Measurements from ENCODE around the gene CASK.

GRCh38 chrX:41692162-41692749 is 231.1 kb downstream of the CASK start:
- TF ChIP-seq, protein P1, sequence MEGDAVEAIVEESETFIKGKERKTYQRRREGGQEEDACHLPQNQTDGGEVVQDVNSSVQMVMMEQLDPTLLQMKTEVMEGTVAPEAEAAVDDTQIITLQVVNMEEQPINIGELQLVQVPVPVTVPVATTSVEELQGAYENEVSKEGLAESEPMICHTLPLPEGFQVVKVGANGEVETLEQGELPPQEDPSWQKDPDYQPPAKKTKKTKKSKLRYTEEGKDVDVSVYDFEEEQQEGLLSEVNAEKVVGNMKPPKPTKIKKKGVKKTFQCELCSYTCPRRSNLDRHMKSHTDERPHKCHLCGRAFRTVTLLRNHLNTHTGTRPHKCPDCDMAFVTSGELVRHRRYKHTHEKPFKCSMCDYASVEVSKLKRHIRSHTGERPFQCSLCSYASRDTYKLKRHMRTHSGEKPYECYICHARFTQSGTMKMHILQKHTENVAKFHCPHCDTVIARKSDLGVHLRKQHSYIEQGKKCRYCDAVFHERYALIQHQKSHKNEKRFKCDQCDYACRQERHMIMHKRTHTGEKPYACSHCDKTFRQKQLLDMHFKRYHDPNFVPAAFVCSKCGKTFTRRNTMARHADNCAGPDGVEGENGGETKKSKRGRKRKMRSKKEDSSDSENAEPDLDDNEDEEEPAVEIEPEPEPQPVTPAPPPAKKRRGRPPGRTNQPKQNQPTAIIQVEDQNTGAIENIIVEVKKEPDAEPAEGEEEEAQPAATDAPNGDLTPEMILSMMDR (IDR thresholded peaks at IDR 0.05), result no peak
- TF ChIP-seq POLR2A (IDR thresholded peaks at IDR 0.05), result no peak

Measured in right lobe of liver (tissue), 4 donors.